Urinary bladder (tissue), 4 donors: ENCODE data around the gene CD180. TPM values are rescaled to one million over a fixed set of nuclear protein-coding genes. Genes with fewer than 3 reads are reported as not detected.

ENCODE experiments used
- DNase-seq: peaks from one replicate; pipeline ENCODE4 v3.0.0-alpha.2; 2015; ENCODE audit errors: extremely low spot score
- H3K27ac ChIP-seq: one replicate; pipeline ENCODE4 v1.5.1; 2013; ENCODE audit warnings: low read depth, mild to moderate bottlenecking, moderate library complexity
- H3K36me3 ChIP-seq: one replicate; pipeline ENCODE4 v1.6.1; 2013; ENCODE audit warnings: mild to moderate bottlenecking, moderate library complexity; ENCODE audit not compliant: insufficient read depth
- H3K4me1 ChIP-seq: one replicate; pipeline ENCODE4 v1.6.1; 2013; ENCODE audit warnings: mild to moderate bottlenecking, moderate library complexity; ENCODE audit not compliant: insufficient read depth
- H3K4me3 ChIP-seq: one replicate; pipeline ENCODE4 v1.5.1; 2013; ENCODE audit warnings: low read depth, low read length
- WGBS: extraction: QIAGEN DNeasy Blood & Tissue Kit; methylation state at CpG from one replicate; pipeline ENCODE4 v1.1.7; 2013; 5-methylcytosine and 5-hydroxymethylcytosine counted together
- polyA plus RNA-seq: library from polyadenylated mRNA; stranded (reverse); fragments of 200-250 nt; gene quantifications from one replicate; pipeline ENCODE4 v1.2.3, GENCODE V29; 2013
- total RNA-seq: library from RNA; depleted of rRNA; stranded (reverse); fragments of >200 nt; gene quantifications from one replicate; pipeline ENCODE4 v1.2.3, GENCODE V29; 2014
- donor health status: healthy with polysubstance abuse.
- donor health status: healthy.

Gene CD180
- total RNA-seq (2.5 TPM), polyA plus RNA-seq (0.54 TPM)

- peaks cover 2% of the 10 kb centered on the region for H3K4me1 ChIP-seq
- H3K4me3 ChIP-seq, result no peak within 1 kb of the TSS
- WGBS, result 53% methylated on average over 5 of the region's 5 CpGs
- H3K36me3 ChIP-seq, result no peaks in the 10 kb centered on the region
- DNase-seq, result no peak
- no peak within 1 kb of the TSS for H3K27ac ChIP-seq
Observed at GRCh38 chr5:67196537-67197059, at the start of gene CD180. Gene CD180, minus strand, starts transcription at chr5:67196799. Its CDS starts 158 bp downstream, at chr5:67196641.

- DNase-seq, result peak; percentile 79
- WGBS, result 5% methylated on average over 2 of the region's 2 CpGs
- H3K27ac ChIP-seq, result no peak overlapping the region
- H3K4me1 ChIP-seq, result peaks cover 2% of the 10 kb centered on the region
- no peaks in the 10 kb centered on the region for H3K36me3 ChIP-seq
- no peak overlapping the region for H3K4me3 ChIP-seq
Observed at GRCh38 chr5:67246108-67246507, 49.5 kb upstream of the CD180 start.

- Histone ChIP-seq H3K4me1 (peaks cover 2% of the 10 kb centered on the region), H3K4me3 (no peak overlapping the region), H3K27ac (no peak overlapping the region), H3K36me3 (no peaks in the 10 kb centered on the region)
- no peak for DNase-seq
- 78% methylated on average over 3 of the region's 3 CpGs for WGBS
Observed at GRCh38 chr5:67245259-67245846, 48.8 kb upstream of the CD180 start.

- no peaks in the 10 kb centered on the region for H3K36me3 ChIP-seq
- peaks cover 2% of the 10 kb centered on the region for H3K4me1 ChIP-seq
- DNase-seq, result no peak
- H3K4me3 ChIP-seq, result no peak overlapping the region
- 50% methylated on average over 3 of the region's 3 CpGs for WGBS
- no peak overlapping the region for H3K27ac ChIP-seq
Observed at GRCh38 chr5:67244345-67244793, 47.8 kb upstream of the CD180 start.

- Histone ChIP-seq H3K4me1 (peaks cover 2% of the 10 kb centered on the region), H3K4me3 (no peak overlapping the region), H3K36me3 (no peaks in the 10 kb centered on the region), H3K27ac (no peak overlapping the region)
- 94% methylated on average over 4 of the region's 4 CpGs for WGBS
- no peak for DNase-seq
Observed at GRCh38 chr5:67243944-67244343, 47.3 kb upstream of the CD180 start.

GRCh38 chr5:67243349-67243748 lies 46.8 kb upstream of the CD180 start:
- H3K36me3 ChIP-seq, result no peaks in the 10 kb centered on the region
- no peak for DNase-seq
- H3K27ac ChIP-seq, result no peak overlapping the region
- 87% methylated on average over 1 of the region's 1 CpG for WGBS
- H3K4me3 ChIP-seq, result no peak overlapping the region
- peaks cover 2% of the 10 kb centered on the region for H3K4me1 ChIP-seq

GRCh38 chr5:67241326-67241725 lies 44.7 kb upstream of the CD180 start:
- Histone ChIP-seq H3K27ac (no peak overlapping the region), H3K36me3 (no peaks in the 10 kb centered on the region), H3K4me3 (no peak overlapping the region), H3K4me1 (no peaks in the 10 kb centered on the region)
- DNase-seq, result no peak

GRCh38 chr5:67240846-67241245 lies 44.2 kb upstream of the CD180 start:
- Histone ChIP-seq H3K4me1 (no peaks in the 10 kb centered on the region), H3K27ac (no peak overlapping the region)
- 90% methylated on average over 3 of the region's 3 CpGs for WGBS

GRCh38 chr5:67240065-67240464 lies 43.5 kb upstream of the CD180 start:
- no peaks in the 10 kb centered on the region for H3K4me1 ChIP-seq
- H3K36me3 ChIP-seq, result no peaks in the 10 kb centered on the region
- DNase-seq, result no peak
- no peak overlapping the region for H3K4me3 ChIP-seq
- H3K27ac ChIP-seq, result no peak overlapping the region

More at GRCh38 chr5:67240846-67241245, 44.2 kb upstream of the CD180 start:
- H3K4me3 ChIP-seq, result no peak overlapping the region
- no peak for DNase-seq
- H3K36me3 ChIP-seq, result no peaks in the 10 kb centered on the region

- Histone ChIP-seq H3K4me1 (no peaks in the 10 kb centered on the region), H3K27ac (no peak overlapping the region), H3K36me3 (no peaks in the 10 kb centered on the region), H3K4me3 (no peak overlapping the region)
- 32% methylated on average over 8 of the region's 8 CpGs for WGBS
- DNase-seq, result no peak
Observed at GRCh38 chr5:67238191-67238590, 41.6 kb upstream of the CD180 start.

GRCh38 chr5:67235399-67236110 lies 39.0 kb upstream of the CD180 start:
- H3K4me3 ChIP-seq, result no peak overlapping the region
- H3K36me3 ChIP-seq, result no peaks in the 10 kb centered on the region
- DNase-seq, result no peak
- 82% methylated on average over 12 of the region's 12 CpGs for WGBS
- H3K27ac ChIP-seq, result peak overlapping the region; percentile 33
- H3K4me1 ChIP-seq, result no peaks in the 10 kb centered on the region

- DNase-seq, result no peak
- no peaks in the 10 kb centered on the region for H3K4me1 ChIP-seq
Observed at GRCh38 chr5:67234671-67235176, 38.1 kb upstream of the CD180 start.

GRCh38 chr5:67233075-67233474 lies 36.5 kb upstream of the CD180 start:
- WGBS, result 65% methylated on average over 9 of the region's 9 CpGs
- Histone ChIP-seq H3K4me3 (no peak overlapping the region), H3K36me3 (no peaks in the 10 kb centered on the region), H3K27ac (no peak overlapping the region), H3K4me1 (no peaks in the 10 kb centered on the region)
- DNase-seq, result no peak

More at GRCh38 chr5:67234671-67235176, 38.1 kb upstream of the CD180 start:
- H3K27ac ChIP-seq, result peak overlapping the region; percentile 66
- H3K36me3 ChIP-seq, result no peaks in the 10 kb centered on the region
- no peak overlapping the region for H3K4me3 ChIP-seq
- 12% methylated on average over 10 of the region's 10 CpGs for WGBS

GRCh38 chr5:67223211-67223610 lies 26.6 kb upstream of the CD180 start:
- H3K4me3 ChIP-seq, result no peak overlapping the region
- WGBS, result 88% methylated on average over 3 of the region's 3 CpGs
- H3K27ac ChIP-seq, result no peak overlapping the region
- no peaks in the 10 kb centered on the region for H3K36me3 ChIP-seq
- DNase-seq, result no peak
- H3K4me1 ChIP-seq, result no peaks in the 10 kb centered on the region
